Cortex of kidney (tissue), 1 donor: Measurements from ENCODE around the gene AMZ2.
"Not testable (repeated sequence)": the region's sequence is repeated elsewhere in the genome, so short reads cannot be mapped to it uniquely, and the experiment has no call there.

Source experiments
- DNase-seq: peaks from one replicate; lab custom pipeline; 2025; lab: John Stamatoyannopoulos, UW

Gene AMZ2

GRCh38 chr17:68220186-68220585 lies 27.7 kb upstream of the AMZ2 start:
- DNase-seq = not testable (repeated sequence)

GRCh38 chr17:68220786-68221185 lies 27.1 kb upstream of the AMZ2 start:
- not testable (repeated sequence) for DNase-seq

GRCh38 chr17:68221786-68222185 lies 26.1 kb upstream of the AMZ2 start:
- no peak for DNase-seq

- DNase-seq = no peak
Observed at GRCh38 chr17:68222606-68223005, 25.2 kb upstream of the AMZ2 start.

GRCh38 chr17:68225055-68225454 lies 22.8 kb upstream of the AMZ2 start:
- DNase-seq = not testable (repeated sequence)

- not testable (repeated sequence) for DNase-seq
Observed at GRCh38 chr17:68228039-68228680, 19.7 kb upstream of the AMZ2 start.

GRCh38 chr17:68228817-68229570 lies 18.8 kb upstream of the AMZ2 start:
- DNase-seq = no peak

- DNase-seq = no peak
Observed at GRCh38 chr17:68229619-68230018, 18.2 kb upstream of the AMZ2 start.

GRCh38 chr17:68231131-68231530 lies 16.7 kb upstream of the AMZ2 start:
- not testable (repeated sequence) for DNase-seq

- no peak for DNase-seq
Observed at GRCh38 chr17:68231541-68231940, 16.3 kb upstream of the AMZ2 start.

GRCh38 chr17:68232741-68233140 lies 15.1 kb upstream of the AMZ2 start:
- not testable (repeated sequence) for DNase-seq

GRCh38 chr17:68234726-68235335 lies 13.0 kb upstream of the AMZ2 start:
- DNase-seq = not testable (repeated sequence)

GRCh38 chr17:68235336-68235791 lies 12.5 kb upstream of the AMZ2 start:
- not testable (repeated sequence) for DNase-seq

GRCh38 chr17:68237369-68238163 lies 10.3 kb upstream of the AMZ2 start:
- not testable (repeated sequence) for DNase-seq

GRCh38 chr17:68238164-68238870 lies 9.5 kb upstream of the AMZ2 start:
- DNase-seq = no peak

GRCh38 chr17:68238871-68239253 lies 9.0 kb upstream of the AMZ2 start:
- DNase-seq = no peak

- no peak for DNase-seq
Observed at GRCh38 chr17:68239632-68240366, 8.0 kb upstream of the AMZ2 start.

GRCh38 chr17:68246271-68247028 lies 1.4 kb upstream of the AMZ2 start:
- DNase-seq = no peak

- DNase-seq = no peak
Observed at GRCh38 chr17:68248199-68248825, 469 bp downstream of the AMZ2 start.

GRCh38 chr17:68248891-68249290 lies 1.0 kb downstream of the AMZ2 start:
- no peak for DNase-seq
